Testis (tissue), 3 donors: ENCODE data around the gene GID8. TPM values are rescaled to one million over a fixed set of nuclear protein-coding genes. Genes with fewer than 3 reads are reported as not detected.

Experiments
- polyA plus RNA-seq: library from polyadenylated mRNA; stranded (reverse); fragments of 350-450 nt; fragmentation: Illumina TruSeq; extraction: RNeasy Lipid Tissue Mini Kit (QIAGEN cat#74804); gene quantifications from one replicate; pipeline ENCODE4 v1.2.3, GENCODE V29; 2014; ENCODE audit warnings: low read depth, low replicate concordance; ENCODE audit not compliant: insufficient read depth
- total RNA-seq, 2 donors: library from RNA; depleted of rRNA; stranded (reverse); fragments of >200 nt; gene quantifications; one replicate each; pipeline ENCODE4 v1.2.3, GENCODE V29; 2016

The GID8 gene
- total and polyA plus RNA-seq, 3 donors from 2014 or later, result 27.3 to 42.6 (median 41.9) TPM

Other genes with a start within 250 kb of the GID8 start
- 1 to 10 TPM in 1 of 2 donors, under 1 TPM in 1; 0.81 to 1.3 TPM for gene NTSR1, start 229.3 kb upstream of the GID8 start, total RNA-seq
- 0.41 TPM for gene NTSR1, start 229.3 kb upstream of the GID8 start, polyA plus RNA-seq
- gene MRGBP, start 141.7 kb upstream of the GID8 start, total RNA-seq, result 10 to 100 TPM; 52.5 to 56.7 TPM
- gene MRGBP, start 141.7 kb upstream of the GID8 start, polyA plus RNA-seq, result 98.3 TPM
- gene OGFR, start 133.3 kb upstream of the GID8 start, total RNA-seq, result 10 to 100 TPM; 46.6 to 57.0 TPM
- gene OGFR, start 133.3 kb upstream of the GID8 start, polyA plus RNA-seq, result 23.7 TPM
- 10 to 100 TPM; 19.1 to 50.6 TPM for gene COL9A3, start 121.1 kb upstream of the GID8 start, total RNA-seq
- gene COL9A3, start 121.1 kb upstream of the GID8 start, polyA plus RNA-seq, result 21.3 TPM
- gene TCFL5, start 76.3 kb upstream of the GID8 start, total RNA-seq, result 10 to 100 TPM; 66.4 to 85.3 TPM
- 184 TPM for gene TCFL5, start 76.3 kb upstream of the GID8 start, polyA plus RNA-seq
- 10 to 100 TPM; 98.6 to 99.7 TPM for gene DIDO1, start 11.6 kb upstream of the GID8 start, total RNA-seq
- gene DIDO1, start 11.6 kb upstream of the GID8 start, polyA plus RNA-seq, result 50.5 TPM
- 1 to 10 TPM; 2.9 to 3.2 TPM for gene SLC17A9, start 14.6 kb downstream of the GID8 start, total RNA-seq
- 2.1 TPM for gene SLC17A9, start 14.6 kb downstream of the GID8 start, polyA plus RNA-seq
- gene BHLHE23, start 68.8 kb downstream of the GID8 start, total RNA-seq, result 1 to 10 TPM; 5.3 to 6.6 TPM
- gene BHLHE23, start 68.8 kb downstream of the GID8 start, polyA plus RNA-seq, result not detected